HG03565 (cell line): ENCODE results near the gene MICALL1.

Experiments used
- ATAC-seq: cut with Tn5 transposase; IDR thresholded peaks from one replicate; pipeline ENCODE4 v1.9.1; 2021; ENCODE audit warnings: mild to moderate bottlenecking, moderate library complexity; ENCODE audit not compliant: unreplicated experiment

Gene MICALL1

DNA sequence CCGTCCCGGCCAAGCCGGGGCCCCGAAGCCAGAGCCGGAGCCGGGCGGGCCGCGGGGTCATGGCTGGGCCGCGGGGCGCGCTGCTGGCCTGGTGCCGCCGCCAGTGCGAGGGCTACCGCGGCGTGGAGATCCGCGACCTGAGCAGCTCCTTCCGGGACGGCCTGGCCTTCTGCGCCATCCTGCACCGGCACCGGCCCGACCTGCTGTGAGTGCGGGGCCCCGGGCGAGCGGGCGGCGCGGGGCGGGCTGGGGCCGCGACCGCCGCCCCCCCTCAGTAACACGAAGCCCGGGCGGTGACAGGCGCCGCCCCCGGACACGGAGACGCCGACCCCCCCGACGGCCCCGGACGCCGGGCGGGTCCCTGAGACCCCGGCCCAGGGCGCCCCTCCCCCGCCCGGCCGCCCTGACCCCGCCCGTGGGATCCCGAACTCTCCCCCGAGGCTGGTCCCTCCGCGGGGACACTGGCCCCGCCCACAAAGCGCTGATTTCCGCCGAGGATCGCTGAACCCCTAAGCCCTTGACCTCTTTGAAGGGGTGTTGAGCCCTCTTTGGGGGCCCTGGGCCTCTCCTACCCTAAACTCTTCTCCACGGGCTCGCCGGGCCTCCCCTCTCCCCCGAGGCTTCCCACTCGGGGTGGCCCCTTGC, 389 bp downstream of the MICALL1 start:
- no peak for ATAC-seq

DNA sequence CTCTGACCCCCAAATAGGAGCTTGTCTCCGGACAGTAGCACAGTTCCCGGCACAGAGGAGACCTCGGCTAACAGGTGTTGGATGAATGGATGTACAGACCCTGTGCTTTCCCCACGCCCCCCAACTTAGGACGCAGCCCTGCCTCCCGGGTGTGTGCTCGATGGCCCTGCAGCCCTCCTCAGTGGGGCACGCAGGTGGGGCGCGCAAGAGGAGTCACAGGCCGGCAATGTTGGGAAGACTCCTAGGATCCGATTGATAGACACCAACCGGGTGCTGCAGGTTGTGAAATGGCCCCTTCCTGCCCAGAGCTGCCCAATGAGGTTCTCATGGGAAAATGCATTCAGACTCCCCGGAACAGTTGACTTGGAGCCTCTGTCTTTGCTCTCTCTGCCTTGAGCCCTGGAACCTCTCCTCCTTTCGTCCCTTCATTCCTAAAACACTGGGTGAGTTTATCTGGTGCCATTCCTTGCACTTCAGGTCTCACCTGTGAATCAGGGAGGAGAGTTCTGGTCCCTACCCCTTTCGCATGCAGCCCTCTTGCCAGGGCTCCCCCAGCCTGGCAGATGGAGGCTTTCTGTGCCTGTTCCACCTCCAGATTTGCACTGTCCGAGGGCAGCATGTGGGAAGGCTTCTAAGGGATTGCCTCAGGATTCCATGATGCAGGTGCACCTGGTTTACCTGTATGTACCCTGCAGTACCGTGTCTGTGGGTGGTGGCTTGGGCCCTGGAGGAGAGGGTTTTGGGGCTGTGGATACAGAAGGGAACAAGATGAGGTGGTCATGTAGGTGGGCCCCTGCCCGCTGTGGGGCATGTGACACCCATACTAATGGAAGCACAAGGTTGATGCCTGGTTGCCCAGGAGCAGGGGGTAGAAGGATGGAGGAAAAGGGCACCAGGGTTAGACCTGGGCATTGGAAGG, 1.2 kb downstream of the MICALL1 start:
- no peak for ATAC-seq

DNA sequence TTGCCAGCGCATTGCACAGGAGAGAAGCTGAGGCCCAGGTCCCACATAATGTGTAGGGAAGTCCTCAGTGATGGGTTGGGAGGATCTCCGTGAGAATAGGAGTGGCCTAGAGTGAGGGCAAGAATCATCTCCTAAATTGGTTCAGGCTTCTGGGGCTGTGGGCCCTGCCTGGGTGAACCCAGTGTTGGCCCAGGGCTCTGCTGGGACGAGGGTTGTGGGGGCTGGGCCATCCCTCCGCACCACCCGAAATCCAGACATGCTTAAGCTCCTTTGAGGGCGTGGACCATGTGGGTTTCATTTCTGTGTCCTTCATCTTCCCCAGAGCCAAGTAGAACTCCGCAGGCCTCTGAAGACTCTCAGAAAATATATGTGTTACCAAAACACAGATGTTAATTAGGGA, 3.7 kb downstream of the MICALL1 start:
- no peak for ATAC-seq

DNA sequence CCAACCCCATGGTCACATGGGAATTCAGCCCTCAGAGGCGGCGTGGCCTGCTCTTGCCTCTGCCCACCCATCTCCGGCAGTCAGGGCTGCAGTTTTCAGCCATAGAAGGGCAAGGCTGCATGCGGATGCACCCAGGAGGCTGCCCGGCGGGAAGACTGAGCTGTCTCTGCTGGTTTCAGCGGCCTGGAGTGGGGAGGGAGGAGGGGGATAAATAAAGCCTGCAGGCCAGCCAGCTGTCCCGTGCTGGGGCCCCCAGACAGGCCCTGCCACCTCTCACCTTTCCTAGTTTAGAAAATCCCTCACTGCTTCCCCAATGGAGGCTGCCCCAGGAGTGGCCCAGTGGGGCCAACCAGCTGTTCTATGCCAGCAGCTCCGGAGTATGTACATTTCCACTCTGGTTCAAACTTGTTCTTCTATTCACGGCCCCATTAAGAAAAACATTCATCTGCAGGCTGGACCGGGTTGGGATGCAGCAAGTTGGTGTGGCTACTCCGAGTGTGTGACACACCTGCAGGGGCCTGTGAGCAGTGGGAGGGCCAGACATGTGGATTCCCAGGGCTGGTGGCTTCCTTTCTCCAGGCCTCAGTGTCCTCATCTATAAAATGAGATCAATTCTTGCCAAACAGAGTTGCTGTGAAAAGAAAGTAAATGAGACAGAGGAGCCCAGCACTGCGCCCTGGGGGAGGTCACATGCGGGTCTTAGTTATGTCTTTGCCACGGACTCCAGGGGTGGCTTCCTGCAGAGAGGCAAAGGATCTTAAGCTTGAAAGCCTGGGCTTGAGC, 5.0 kb downstream of the MICALL1 start:
- ATAC-seq, result no peak

DNA sequence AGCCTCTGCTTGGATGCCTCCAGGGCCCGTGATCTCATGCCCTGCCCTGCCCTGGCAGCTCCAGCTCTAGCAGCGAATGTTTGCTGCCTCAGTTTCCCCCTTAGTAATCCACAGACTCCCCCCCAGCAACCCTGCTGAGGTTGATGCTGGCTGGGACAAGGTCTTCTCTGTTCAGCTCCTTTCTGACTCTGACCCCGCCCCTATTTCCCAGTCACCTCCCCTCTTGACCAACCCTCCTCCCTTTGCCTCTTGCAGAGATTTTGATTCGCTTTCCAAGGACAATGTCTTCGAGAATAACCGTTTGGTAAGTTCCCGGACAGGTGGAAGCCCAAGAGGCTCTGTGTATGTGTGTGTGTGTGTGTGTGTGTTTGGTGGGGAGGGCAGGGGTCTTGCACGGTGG, 5.6 kb downstream of the MICALL1 start:
- ATAC-seq, result no peak

DNA sequence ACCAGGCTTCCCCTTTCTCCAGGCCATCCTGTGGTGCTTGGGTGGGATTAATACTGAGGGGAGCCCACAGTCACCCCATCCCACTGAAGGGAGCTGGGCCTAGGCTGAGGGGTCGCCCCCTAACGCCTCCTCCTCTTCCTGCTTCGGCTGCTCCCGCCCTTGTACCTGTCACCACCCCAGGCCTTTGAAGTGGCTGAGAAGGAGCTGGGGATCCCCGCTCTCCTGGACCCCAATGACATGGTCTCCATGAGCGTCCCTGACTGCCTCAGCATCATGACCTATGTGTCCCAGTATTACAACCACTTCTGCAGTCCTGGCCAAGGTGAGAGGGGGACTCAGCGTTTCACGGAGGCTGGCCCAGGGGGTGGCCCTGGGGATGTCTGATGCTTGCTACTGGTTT, 6.1 kb downstream of the MICALL1 start:
- ATAC-seq, result no peak

DNA sequence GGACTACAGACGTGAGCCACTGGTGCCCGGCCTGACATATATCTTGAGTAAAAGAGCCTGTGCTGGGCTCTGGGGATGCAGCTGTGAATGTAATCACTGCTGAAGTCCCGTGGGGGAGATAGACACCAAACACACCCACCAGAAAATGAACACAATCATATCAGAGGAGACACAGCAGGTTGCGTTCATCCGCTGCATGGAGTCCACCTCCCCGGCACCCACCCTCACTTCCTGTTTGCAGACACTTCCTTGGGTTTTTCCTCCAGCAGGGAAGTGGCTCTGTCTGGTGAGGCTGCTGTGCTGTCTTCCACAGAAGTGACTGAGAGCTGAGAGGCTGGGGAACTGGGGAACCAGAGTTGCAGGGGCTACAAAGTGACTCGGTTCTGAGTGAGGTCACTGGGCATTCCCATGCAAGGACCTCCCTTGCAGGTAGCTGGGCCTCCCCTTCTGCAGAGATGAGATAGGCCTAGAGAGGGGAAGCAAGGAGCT, 7.2 kb downstream of the MICALL1 start:
- no peak for ATAC-seq

DNA sequence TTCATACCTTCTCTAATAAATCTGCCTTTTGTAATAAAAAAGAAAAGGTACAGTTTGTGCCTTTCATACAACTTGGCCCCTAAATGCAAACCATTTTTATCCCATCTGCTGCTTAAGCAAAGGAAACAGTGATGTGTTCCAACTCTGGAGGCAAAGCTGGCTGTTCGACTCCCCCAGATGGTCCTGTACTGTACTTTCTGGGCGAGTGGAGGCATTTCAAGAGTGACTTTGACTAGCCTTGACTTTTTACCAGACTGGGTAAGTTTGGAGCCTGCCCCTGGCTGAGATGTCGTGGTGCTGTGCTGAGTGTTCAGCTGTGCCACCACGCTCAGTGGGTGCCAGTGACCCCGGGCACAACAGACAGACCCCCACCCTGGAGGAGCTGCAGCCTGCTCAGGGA, 10.2 kb downstream of the MICALL1 start:
- no peak for ATAC-seq

DNA sequence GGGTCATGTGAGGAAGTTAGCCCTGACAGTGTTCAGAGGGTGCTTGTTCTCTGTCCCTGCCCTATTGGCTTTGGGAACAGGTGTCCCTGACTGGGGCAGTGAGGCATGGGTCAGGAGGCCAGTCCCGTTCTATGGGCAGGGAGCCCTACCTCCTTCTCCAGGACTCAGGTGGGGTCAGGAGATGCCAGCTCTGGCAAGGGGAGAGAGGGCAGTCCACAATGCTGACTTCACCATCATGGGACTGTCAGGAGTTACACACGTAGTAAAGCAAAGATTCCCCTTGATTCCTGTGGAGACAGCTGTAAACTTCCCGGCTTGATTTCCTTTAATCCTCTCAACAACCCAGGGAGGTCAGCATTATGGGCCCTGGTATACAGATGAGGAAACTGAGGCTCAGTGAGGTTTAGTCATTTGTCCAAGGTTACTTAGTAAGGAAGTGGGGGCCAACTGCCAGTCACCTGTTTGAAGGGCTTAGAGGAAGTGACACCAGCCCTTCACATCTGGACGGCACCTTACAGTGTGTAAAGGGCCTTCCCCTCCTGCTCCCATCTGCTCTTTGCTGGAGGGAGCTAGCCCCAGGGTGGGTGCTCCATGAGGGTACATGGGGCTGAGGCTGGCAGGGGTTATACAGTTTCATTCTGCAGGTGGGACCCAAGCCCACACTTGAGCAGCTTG, 11.9 kb downstream of the MICALL1 start:
- no peak for ATAC-seq

DNA sequence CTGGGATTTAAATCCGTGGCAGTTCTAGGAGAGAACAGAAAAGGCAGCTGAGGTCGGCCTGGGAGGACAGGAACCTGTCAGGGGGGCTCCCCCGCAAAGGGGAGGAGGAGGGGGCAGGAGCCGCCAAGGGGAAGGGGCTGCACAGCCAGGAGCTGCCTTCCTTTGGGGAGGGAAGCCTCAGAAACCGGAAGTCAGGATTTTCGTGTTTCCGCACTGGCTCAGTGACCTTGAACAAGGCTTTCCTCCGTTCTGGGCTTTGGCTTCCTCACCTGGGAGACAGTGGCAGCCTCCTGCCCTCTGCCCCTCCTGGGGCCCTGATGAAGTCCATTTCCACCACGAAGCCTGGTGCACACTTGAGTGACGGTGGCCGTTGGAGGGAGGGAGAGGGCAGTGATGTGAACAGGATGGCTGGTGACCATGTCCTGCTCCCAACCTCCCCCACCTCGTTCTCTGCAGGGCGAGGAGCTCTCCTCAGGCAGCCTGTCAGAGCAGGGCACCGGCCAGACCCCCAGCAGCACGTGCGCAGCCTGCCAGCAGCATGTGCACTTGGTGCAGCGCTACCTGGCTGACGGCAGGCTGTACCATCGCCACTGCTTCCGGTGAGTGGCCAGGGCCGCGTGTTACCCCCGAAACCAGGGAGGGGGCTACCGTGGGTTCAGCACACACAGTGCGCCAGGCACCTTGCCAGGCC, 12.6 kb downstream of the MICALL1 start:
- ATAC-seq, result no peak

DNA sequence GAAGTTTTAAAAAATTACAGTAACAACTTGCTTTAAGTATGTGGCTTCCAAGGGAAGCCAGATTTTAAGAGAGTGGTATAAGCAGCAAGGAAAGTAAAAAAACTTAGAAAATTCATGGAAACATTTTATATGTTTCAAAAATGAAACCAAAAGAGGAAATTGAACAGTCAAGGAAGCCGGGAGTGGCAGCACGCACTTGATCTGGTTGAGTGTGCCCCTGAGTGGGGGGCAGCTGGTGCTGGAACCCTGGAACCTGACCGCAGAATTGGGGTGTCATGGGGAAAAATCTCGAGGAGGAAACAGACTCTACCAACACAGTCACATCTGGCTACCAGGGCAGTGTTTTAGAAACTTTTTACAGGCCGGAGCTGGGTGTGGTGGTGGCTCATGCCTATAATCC, 14.0 kb downstream of the MICALL1 start:
- ATAC-seq, result no peak

DNA sequence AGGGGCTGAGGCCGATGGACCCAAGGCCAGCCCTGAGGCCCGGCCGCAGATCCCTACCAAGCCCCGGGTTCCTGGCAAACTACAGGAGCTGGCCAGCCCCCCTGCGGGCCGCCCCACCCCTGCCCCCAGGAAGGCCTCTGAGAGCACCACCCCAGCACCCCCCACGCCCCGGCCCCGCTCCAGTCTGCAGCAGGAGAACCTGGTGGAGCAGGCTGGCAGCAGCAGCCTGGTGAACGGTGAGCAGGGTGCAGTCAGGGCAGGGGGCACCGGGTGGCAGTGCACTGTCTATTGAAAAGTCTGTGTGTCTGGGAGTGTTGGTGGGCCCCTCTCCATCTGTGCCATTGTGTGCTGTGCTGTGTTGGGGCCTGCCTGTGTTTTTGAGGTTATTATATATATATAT, 16.1 kb downstream of the MICALL1 start:
- ATAC-seq, result no peak

DNA sequence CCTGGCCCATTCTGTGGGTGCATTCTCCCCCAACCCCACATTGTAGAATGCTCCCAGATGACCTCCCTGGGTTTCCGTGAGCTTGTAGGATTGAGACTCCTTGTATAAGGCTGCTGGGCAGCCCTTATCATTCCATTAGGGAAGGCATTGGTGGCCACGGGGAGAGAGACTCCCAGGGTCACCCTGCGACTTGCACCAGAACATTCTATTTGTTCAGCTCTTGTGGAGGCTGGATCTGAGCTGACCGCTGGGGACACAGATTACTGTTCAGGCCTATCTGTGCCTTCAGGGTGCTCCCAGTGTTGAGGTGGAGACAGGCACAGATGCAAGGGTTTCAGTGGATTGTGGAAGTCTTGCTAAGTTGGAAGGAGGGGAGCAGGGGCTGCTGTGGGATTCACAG, 17.8 kb downstream of the MICALL1 start:
- ATAC-seq, result no peak

DNA sequence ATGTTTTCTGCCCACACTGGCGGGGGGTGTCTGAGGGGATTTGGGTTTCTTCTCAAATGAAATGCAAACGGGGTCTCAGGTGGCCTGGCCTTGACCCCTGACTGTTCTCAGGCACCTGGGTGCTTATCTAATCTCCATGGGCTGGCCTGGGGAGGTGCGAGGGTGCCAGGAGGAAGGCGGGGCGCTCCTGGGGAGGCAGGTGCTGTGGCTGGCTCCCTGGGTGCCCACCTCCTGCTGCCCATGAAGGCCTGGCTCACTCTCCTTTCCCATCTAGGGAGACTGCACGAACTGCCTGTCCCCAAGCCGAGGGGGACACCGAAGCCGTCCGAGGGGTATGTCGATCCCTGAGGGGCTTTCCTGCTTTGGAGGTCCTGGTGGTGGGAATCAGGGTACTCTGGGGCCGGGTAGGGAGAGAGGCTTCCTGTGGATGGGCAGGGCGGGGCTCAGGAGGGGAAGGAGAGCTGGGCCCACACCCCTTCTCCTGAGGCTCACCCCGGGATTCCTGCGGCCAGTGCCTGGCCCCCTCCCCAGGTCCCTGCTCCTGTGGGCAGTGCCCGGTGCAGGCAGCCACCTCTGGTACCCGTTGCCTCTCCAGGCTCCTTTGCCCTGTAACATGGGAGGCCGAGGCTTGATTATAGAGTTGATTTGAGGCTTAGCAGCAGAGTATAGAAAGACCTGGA, 18.4 kb downstream of the MICALL1 start:
- ATAC-seq, result no peak

DNA sequence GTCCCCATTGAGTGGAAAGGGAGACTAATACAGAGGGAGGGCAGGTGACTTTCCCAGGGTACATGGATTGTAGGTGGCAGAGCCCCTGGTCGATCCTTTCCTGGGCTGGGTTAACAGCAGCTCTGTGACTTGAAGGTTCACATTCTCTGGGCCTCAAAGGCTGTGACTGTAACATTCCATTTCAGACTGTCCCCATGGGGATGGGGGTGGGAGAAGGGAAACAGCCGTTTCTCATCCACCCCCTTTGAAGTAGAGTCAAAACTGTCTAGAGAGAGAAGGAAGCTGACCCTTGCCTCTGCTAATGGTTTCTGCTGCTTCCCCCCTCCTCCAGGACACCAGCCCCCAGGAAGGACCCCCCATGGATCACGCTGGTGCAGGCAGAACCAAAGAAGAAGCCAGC, 19.2 kb downstream of the MICALL1 start:
- no peak for ATAC-seq

DNA sequence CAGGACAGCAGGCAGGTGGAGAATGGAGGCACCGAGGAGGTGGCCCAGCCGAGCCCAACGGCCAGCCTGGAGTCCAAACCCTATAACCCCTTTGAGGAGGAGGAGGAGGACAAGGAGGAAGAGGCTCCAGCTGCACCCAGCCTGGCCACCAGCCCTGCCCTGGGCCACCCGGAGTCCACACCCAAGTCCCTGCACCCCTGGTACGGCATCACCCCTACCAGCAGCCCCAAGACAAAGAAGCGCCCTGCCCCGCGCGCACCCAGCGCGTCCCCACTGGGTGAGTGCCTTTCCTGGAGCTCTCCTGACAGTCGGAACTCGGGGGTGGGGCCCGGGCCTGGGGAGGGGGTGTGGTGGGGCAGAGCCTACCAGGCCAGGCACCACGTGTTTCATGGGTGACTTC, 19.7 kb downstream of the MICALL1 start:
- no peak for ATAC-seq

DNA sequence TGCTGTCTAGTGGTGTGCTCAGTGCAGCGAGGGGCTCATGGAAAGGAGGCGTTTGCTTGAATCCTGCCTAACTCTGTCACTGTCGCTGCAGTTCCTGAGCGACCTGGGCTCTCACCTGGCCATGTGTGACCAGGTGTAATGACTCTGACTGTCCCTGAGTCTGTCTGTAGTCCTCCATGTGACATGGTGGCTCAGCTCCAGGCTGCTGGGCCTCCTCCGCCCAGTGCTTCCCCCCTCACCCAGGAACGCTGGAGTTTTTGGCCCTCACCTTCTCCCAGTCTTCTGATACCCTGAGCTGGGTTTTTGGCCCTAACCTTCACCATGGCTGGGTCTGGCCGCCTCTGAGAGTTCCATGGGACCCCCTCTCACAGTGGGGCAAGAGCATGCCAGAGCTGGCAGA, 20.3 kb downstream of the MICALL1 start:
- ATAC-seq, result no peak

DNA sequence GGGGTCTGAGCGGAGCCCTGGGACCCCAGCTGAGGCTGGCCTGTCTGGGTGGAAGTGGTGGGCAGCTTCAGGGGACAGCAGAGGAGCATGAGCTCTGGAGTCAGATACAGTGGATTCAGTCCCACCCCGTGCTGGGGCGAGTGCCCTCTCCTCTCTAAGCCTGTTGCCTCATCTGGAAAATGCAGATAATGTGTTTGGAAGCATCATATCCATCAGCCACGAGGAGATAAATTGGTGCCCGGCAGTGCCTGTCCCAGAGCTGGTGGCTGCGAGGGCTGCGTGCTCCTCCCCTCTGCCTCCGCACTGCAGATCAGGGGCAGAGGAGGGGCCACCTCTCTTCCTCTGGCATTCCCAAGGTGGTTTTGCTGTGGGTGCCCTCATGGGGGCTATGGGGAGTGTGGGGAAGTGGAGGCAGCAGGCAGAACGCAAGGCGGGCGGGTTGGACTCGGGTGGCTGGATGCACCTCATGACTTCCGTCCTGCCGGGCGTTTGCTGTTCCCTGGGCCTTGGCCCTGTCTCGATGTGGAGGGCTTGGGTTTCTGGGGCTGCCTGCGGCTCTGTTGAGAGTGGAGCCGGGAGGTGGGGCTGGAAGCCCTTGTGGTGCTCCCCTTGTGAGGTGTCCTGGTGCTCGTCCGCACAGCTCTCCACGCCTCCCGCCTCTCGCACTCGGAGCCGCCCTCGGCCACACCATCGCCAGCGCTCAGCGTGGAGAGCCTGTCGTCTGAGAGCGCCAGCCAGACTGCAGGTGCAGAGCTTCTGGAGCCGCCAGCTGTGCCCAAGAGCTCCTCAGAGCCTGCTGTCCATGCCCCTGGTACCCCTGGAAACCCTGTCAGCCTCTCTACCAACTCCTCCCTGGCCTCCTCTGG, 20.9 kb downstream of the MICALL1 start:
- ATAC-seq, result no peak

DNA sequence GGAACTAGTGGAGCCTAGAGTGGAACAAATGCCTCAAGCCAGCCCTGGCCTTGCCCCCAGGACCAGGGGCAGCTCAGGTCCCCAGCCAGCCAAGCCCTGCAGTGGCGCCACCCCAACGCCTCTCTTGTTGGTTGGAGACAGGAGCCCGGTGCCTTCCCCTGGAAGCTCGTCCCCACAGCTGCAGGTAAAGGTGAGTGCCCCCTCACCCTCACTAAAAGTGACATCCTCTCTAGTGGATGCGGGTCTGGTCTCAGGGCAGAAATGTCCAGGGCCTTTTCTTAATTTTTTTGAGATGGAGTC, 21.5 kb downstream of the MICALL1 start:
- ATAC-seq, result no peak
